ENCODE measurements around the gene CCKAR.

The CCKAR gene

DNA sequence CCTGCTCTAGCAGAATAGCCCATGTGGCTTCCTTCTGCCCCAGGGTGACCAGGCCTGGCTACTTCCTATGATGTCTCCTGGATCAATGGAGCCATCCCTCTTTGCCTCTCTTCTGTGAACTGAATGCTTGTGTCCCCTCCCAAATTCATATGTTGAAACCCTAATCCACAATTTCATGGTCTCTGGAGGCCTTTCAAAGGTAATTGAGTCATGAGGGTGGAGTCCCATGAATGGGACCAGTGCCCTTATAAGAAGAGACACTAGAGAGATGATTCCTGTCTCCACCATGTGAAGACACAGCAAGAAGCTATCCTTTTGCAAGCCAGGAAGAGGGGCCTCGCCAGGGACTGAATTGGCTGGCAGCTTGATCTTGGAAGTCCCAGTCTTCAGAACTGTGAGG, 18.4 kb downstream of the CCKAR start:
- no peak for DNase-seq (ENCODE audit: low read depth)
- TF ChIP-seq, protein P1, sequence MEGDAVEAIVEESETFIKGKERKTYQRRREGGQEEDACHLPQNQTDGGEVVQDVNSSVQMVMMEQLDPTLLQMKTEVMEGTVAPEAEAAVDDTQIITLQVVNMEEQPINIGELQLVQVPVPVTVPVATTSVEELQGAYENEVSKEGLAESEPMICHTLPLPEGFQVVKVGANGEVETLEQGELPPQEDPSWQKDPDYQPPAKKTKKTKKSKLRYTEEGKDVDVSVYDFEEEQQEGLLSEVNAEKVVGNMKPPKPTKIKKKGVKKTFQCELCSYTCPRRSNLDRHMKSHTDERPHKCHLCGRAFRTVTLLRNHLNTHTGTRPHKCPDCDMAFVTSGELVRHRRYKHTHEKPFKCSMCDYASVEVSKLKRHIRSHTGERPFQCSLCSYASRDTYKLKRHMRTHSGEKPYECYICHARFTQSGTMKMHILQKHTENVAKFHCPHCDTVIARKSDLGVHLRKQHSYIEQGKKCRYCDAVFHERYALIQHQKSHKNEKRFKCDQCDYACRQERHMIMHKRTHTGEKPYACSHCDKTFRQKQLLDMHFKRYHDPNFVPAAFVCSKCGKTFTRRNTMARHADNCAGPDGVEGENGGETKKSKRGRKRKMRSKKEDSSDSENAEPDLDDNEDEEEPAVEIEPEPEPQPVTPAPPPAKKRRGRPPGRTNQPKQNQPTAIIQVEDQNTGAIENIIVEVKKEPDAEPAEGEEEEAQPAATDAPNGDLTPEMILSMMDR (IDR thresholded peaks at IDR 0.05; ENCODE audit: control insufficient read depth, extremely low read depth, insufficient read depth), result no peak

DNA sequence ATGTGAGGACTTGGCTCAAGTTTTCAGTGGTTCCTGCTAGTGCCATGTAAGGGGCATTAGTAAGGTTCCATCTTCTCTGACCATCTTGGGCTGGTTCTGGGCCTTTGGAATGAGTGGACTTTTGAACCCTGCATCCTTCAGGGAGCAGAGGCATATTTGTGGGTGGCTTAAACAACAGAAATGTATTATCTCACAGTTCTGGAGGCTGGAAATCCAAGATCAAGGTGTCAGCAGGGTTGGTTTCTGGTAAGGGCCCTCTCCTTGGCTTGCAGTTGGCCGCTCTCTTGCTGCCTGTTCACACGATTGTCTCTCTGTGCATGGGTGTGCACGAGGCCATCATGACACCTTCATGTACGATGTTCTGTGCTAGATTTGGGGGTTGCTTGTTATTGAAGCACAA, 21.3 kb downstream of the CCKAR start:
- no peak overlapping the region for H3K4me3 ChIP-seq (ENCODE audit: low read depth, low read length)
- TF ChIP-seq, protein P1 (IDR thresholded peaks at IDR 0.05; ENCODE audit: control insufficient read depth, extremely low read depth, insufficient read depth), result no peak
- DNase-seq (ENCODE audit: low read depth), result no peak

More for the DNA sequence above, 18.4 kb downstream of the CCKAR start:
- no peak overlapping the region for H3K4me3 ChIP-seq (ENCODE audit: low read depth, low read length)

DNA sequence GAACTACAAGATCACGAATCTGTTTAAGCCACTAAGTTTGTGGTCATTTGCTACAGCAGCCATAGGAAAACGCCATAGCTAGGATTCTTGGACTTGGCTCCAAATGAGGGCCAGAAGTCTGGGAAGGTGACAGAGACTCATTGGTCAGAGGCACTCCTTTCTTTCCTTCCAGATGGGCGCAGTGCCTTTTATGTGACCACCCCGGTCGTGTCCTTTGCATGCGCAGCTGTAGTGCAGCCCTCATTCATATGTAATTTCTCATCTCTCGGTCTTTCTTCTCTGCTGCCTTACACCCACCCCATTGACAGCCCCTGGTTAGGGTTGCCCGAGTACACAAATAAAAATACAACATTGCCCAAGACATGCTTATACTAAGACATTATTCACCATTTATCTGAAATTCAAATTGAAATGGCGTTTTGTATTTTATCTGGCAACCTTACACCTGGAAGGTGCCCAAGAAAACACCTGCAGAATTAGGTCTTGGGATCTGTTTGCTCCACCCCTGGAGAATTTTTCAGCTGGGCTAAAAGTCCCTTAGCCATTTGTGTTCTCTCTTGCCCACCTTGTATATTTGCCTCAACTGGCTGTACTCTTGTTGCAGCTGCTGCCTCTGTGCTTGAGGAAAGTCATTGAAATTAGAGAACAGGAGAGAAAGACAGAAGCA, 21.9 kb downstream of the CCKAR start:
- TF ChIP-seq, protein P1 (IDR thresholded peaks at IDR 0.05; ENCODE audit: control insufficient read depth, extremely low read depth, insufficient read depth), result no peak
- H3K4me3 ChIP-seq (ENCODE audit: low read depth, low read length), result no peak overlapping the region
- DNase-seq (ENCODE audit: low read depth), result no peak

DNA sequence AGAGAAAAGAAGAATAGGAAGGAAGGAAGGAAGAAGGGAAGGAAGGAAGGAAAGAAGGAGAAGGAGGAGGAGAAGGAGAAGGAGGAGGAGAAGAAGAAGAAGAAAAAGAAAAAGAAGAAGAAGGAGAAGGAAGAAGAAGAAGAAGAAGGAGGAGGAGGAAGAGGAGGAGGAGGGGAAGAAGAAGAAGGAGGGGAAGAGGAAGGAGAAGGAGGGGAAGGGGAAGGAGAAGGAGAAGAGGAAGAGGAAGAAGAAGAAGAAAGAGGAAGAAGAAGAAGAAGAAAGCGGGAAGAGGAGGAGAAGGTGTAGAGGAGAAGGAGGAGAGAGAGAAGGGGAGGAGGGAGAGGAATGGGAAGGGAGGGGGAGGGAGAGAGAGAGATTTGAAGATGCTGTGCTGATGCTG, 22.6 kb downstream of the CCKAR start:
- TF ChIP-seq, protein P1 (IDR thresholded peaks at IDR 0.05; ENCODE audit: control insufficient read depth, extremely low read depth, insufficient read depth), result no peak
- H3K4me3 ChIP-seq (ENCODE audit: low read depth, low read length), result no peak overlapping the region
- no peak for DNase-seq (ENCODE audit: low read depth)

DNA sequence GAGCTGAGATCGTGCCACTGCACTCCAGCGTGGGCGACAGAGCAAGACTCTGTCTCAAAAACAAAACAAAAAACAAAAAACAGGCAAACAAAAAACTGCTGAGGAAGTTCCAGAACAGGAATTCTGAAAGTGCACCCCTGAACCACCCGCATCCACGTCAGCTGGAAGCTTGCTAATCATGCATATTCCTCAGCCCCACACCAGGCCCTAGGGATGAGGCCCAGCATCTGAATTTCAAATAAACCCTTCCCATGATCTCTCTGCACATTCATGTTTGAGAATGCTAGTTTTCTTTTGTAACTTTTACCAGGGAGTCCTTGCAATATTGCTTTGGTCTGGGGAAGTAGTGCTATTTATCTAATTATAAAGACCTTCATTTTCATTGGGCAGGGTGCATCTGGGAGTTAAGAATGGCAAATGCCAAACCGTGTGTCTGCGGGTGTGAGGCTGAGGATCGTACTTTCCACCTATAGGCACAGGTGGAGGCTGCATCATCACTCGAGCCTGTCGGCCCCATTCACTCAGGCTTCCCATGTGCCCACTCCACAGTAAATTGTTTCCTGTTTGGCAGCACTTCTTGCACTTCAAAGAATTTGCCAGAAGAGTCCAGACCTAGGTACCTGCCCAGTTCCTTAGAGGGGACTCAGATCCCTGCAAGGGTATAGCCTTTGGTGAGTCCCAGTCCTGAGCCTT, 23.6 kb downstream of the CCKAR start:
- no peak for DNase-seq (ENCODE audit: low read depth)
- no peak overlapping the region for H3K4me3 ChIP-seq (ENCODE audit: low read depth, low read length)
- TF ChIP-seq, protein P1 (IDR thresholded peaks at IDR 0.05; ENCODE audit: control insufficient read depth, extremely low read depth, insufficient read depth), result no peak

DNA sequence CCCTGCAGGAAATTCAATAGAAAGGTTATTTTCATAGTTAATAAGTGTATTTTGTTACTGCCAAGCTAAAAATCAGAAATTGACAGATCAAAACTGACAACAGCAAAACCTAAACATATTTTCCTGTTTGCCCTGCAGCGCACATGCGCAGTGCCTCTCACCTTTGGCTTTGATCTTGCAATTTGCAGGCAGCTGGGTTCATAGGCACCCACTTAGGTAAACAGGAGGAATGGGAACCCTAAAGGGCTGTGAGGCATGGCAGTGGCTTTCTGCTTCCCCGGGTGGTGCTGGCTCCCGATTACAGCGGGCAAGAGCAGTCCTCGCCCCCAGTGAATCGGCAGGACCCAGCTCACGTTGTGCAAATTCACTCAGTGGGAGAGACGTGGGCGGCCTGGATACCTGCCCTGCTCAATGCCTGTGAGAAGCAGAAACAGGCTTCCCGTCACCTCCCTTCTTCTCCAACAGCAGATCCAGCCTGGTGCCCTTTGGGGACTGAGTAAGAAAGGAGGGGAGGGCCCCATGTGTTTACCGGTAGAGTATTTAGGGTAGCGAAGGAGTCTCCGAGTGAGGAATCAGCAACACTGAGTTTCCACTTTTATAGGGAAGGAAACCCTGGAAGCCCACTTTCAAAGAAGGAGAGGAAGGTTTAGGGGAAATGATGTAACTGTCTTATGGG, 25.7 kb downstream of the CCKAR start:
- H3K4me3 ChIP-seq (ENCODE audit: low read depth, low read length), result no peak overlapping the region
- TF ChIP-seq, protein P1 (IDR thresholded peaks at IDR 0.05; ENCODE audit: control insufficient read depth, extremely low read depth, insufficient read depth), result no peak
- no peak for DNase-seq (ENCODE audit: low read depth)

All from LNCaP clone FGC (cell line).